Measurements from ENCODE around the gene AASDH.

DNA sequence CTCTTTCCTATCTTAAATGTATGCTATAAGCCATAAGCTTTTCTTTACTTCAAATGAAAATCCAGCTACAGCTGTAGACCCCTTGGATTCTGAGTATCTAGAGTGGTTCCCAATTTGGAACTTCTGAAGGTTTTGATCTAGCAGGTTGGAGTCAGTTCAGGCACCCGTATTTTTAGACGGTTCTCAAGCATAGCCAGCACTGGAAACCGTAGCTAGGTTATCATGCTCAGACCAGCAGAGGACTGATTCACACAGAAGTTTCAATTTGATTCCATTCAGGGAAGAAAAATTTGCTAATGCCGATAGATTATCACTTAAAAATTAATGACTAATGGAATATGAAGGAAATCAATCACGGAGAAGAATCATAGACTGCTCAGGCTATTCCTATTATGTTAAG, 36.9 kb upstream of the AASDH start:
- TF ChIP-seq, protein P1, sequence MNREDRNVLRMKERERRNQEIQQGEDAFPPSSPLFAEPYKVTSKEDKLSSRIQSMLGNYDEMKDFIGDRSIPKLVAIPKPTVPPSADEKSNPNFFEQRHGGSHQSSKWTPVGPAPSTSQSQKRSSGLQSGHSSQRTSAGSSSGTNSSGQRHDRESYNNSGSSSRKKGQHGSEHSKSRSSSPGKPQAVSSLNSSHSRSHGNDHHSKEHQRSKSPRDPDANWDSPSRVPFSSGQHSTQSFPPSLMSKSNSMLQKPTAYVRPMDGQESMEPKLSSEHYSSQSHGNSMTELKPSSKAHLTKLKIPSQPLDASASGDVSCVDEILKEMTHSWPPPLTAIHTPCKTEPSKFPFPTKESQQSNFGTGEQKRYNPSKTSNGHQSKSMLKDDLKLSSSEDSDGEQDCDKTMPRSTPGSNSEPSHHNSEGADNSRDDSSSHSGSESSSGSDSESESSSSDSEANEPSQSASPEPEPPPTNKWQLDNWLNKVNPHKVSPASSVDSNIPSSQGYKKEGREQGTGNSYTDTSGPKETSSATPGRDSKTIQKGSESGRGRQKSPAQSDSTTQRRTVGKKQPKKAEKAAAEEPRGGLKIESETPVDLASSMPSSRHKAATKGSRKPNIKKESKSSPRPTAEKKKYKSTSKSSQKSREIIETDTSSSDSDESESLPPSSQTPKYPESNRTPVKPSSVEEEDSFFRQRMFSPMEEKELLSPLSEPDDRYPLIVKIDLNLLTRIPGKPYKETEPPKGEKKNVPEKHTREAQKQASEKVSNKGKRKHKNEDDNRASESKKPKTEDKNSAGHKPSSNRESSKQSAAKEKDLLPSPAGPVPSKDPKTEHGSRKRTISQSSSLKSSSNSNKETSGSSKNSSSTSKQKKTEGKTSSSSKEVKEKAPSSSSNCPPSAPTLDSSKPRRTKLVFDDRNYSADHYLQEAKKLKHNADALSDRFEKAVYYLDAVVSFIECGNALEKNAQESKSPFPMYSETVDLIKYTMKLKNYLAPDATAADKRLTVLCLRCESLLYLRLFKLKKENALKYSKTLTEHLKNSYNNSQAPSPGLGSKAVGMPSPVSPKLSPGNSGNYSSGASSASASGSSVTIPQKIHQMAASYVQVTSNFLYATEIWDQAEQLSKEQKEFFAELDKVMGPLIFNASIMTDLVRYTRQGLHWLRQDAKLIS (CRISPR knock-in tag; IDR thresholded peaks at IDR 0.05), result no peak
- TF ChIP-seq ZKSCAN8 (CRISPR knock-in tag; IDR thresholded peaks at IDR 0.05; ENCODE audit: borderline replicate concordance) (no peak), IKZF1 (IDR thresholded peaks at IDR 0.05) (no peak), BHLHE40 (IDR thresholded peaks at IDR 0.05; ENCODE audit: low read length) (no peak), ZNF317 (CRISPR knock-in tag; IDR thresholded peaks at IDR 0.05) (no peak), JARID2 (CRISPR knock-in tag; IDR thresholded peaks at IDR 0.05; ENCODE audit: insufficient replicate concordance) (no peak), RFX5 (IDR thresholded peaks at IDR 0.05; ENCODE audit: low read depth, low read length) (no peak), ADNP (CRISPR knock-in tag; IDR thresholded peaks at IDR 0.05) (no peak), TOPORS (CRISPR knock-in tag; IDR thresholded peaks at IDR 0.05) (no peak), ZSCAN31 (CRISPR knock-in tag; IDR thresholded peaks at IDR 0.05; ENCODE audit: low read depth) (no peak)
- TF ChIP-seq, protein P2, sequence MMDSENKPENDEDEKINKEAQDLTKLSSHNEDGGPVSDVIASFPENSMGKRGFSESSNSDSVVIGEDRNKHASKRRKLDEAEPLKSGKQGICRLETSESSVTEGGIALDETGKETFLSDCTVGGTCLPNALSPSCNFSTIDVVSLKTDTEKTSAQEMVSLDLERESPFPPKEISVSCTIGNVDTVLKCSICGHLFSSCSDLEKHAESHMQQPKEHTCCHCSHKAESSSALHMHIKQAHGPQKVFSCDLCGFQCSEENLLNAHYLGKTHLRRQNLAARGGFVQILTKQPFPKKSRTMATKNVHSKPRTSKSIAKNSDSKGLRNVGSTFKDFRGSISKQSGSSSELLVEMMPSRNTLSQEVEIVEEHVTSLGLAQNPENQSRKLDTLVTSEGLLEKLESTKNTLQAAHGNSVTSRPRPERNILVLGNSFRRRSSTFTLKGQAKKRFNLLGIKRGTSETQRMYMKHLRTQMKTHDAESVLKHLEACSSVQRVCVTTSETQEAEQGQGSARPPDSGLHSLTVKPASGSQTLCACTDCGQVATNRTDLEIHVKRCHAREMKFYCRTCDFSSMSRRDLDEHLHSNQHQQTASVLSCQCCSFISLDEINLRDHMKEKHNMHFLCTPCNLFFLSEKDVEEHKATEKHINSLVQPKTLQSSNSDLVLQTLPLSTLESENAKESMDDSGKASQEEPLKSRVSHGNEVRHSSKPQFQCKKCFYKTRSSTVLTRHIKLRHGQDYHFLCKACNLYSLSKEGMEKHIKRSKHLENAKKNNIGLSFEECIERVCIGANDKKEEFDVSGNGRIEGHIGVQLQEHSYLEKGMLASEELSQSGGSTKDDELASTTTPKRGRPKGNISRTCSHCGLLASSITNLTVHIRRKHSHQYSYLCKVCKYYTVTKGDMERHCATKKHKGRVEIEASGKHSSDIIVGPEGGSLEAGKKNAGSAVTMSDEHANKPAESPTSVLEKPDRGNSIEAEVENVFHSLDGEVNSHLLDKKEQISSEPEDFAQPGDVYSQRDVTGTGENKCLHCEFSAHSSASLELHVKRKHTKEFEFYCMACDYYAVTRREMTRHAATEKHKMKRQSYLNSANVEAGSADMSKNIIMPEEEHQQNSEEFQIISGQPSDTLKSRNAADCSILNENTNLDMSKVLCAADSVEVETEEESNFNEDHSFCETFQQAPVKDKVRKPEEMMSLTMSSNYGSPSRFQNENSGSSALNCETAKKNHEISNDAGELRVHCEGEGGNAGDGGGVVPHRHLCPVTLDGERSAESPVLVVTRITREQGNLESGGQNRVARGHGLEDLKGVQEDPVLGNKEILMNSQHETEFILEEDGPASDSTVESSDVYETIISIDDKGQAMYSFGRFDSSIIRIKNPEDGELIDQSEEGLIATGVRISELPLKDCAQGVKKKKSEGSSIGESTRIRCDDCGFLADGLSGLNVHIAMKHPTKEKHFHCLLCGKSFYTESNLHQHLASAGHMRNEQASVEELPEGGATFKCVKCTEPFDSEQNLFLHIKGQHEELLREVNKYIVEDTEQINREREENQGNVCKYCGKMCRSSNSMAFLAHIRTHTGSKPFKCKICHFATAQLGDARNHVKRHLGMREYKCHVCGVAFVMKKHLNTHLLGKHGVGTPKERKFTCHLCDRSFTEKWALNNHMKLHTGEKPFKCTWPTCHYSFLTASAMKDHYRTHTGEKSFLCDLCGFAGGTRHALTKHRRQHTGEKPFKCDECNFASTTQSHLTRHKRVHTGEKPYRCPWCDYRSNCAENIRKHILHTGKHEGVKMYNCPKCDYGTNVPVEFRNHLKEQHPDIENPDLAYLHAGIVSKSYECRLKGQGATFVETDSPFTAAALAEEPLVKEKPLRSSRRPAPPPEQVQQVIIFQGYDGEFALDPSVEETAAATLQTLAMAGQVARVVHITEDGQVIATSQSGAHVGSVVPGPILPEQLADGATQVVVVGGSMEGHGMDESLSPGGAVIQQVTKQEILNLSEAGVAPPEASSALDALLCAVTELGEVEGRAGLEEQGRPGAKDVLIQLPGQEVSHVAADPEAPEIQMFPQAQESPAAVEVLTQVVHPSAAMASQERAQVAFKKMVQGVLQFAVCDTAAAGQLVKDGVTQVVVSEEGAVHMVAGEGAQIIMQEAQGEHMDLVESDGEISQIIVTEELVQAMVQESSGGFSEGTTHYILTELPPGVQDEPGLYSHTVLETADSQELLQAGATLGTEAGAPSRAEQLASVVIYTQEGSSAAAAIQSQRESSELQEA (CRISPR knock-in tag; IDR thresholded peaks at IDR 0.05; ENCODE audit: not compliant biosample characterization), result no peak
- TF ChIP-seq, protein P3, sequence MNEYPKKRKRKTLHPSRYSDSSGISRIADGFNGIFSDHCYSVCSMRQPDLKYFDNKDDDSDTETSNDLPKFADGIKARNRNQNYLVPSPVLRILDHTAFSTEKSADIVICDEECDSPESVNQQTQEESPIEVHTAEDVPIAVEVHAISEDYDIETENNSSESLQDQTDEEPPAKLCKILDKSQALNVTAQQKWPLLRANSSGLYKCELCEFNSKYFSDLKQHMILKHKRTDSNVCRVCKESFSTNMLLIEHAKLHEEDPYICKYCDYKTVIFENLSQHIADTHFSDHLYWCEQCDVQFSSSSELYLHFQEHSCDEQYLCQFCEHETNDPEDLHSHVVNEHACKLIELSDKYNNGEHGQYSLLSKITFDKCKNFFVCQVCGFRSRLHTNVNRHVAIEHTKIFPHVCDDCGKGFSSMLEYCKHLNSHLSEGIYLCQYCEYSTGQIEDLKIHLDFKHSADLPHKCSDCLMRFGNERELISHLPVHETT (CRISPR knock-in tag; conservative IDR thresholded peaks at IDR 0.05), result no peak
- TF ChIP-seq, protein P4, sequence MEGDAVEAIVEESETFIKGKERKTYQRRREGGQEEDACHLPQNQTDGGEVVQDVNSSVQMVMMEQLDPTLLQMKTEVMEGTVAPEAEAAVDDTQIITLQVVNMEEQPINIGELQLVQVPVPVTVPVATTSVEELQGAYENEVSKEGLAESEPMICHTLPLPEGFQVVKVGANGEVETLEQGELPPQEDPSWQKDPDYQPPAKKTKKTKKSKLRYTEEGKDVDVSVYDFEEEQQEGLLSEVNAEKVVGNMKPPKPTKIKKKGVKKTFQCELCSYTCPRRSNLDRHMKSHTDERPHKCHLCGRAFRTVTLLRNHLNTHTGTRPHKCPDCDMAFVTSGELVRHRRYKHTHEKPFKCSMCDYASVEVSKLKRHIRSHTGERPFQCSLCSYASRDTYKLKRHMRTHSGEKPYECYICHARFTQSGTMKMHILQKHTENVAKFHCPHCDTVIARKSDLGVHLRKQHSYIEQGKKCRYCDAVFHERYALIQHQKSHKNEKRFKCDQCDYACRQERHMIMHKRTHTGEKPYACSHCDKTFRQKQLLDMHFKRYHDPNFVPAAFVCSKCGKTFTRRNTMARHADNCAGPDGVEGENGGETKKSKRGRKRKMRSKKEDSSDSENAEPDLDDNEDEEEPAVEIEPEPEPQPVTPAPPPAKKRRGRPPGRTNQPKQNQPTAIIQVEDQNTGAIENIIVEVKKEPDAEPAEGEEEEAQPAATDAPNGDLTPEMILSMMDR (CRISPR knock-in tag; IDR thresholded peaks at IDR 0.05), result no peak
- TF ChIP-seq, protein P5, sequence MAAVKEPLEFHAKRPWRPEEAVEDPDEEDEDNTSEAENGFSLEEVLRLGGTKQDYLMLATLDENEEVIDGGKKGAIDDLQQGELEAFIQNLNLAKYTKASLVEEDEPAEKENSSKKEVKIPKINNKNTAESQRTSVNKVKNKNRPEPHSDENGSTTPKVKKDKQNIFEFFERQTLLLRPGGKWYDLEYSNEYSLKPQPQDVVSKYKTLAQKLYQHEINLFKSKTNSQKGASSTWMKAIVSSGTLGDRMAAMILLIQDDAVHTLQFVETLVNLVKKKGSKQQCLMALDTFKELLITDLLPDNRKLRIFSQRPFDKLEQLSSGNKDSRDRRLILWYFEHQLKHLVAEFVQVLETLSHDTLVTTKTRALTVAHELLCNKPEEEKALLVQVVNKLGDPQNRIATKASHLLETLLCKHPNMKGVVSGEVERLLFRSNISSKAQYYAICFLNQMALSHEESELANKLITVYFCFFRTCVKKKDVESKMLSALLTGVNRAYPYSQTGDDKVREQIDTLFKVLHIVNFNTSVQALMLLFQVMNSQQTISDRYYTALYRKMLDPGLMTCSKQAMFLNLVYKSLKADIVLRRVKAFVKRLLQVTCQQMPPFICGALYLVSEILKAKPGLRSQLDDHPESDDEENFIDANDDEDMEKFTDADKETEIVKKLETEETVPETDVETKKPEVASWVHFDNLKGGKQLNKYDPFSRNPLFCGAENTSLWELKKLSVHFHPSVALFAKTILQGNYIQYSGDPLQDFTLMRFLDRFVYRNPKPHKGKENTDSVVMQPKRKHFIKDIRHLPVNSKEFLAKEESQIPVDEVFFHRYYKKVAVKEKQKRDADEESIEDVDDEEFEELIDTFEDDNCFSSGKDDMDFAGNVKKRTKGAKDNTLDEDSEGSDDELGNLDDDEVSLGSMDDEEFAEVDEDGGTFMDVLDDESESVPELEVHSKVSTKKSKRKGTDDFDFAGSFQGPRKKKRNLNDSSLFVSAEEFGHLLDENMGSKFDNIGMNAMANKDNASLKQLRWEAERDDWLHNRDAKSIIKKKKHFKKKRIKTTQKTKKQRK (IDR thresholded peaks at IDR 0.05; ENCODE audit: low read length), result no peak

Measured in HepG2 (cell line).